ENCODE data around the gene ZBTB21. TPM values are rescaled to one million over a fixed set of nuclear protein-coding genes. Genes with fewer than 3 reads are reported as not detected.

Gene ZBTB21
- total and polyA plus RNA-seq, 12 donors: 6.8 to 39.1 (median 12.4) TPM

DNA sequence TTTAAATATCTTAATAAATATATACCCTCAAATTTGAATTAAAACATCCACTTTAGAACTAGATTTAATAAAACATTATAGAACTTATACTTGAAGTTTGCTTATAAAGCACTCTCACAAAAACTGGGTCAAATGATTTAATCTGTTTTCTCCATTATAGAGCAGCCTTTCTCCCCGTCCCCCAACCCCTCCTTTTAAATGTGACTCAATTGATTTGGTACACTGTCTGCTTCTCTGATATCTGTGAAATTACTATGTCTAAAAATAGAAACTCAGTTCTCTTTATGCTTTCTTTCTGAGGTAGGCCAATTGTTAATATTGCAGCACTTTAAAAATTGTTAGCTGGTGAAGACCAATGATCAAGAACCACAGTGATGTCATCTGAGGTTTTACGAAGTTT, 6.9 kb upstream of the ZBTB21 start:
- TF ChIP-seq POLR2A (IDR thresholded peaks at IDR 0.05) (no peak), CTCF (IDR thresholded peaks at IDR 0.05) (no peak)
- Histone ChIP-seq H3K36me3 (replicated peaks in 1 of 2) (no peaks in the 10 kb centered on the region), H3K27me3 (no peaks in the 10 kb centered on the region), H3K4me3 (no peak overlapping the region), H3K27ac (peak overlapping the region; percentile 27 to 86 (median 52)), H3K4me1 (replicated peaks in 1 of 2) (peaks cover 11 to 18% of the 10 kb centered on the region in 2 donors), H3K9me3 (replicated peaks in 1 of 3) (no peaks in the 10 kb centered on the region)
- DNase-seq: peak in 1 of 7 donors; percentile 62
- 51 to 65% (median 58%) methylated on average over 2 of the region's 2 CpGs for WGBS, 4 donors
- intact Hi-C loops (cut with DNase I): no loop called here

DNA sequence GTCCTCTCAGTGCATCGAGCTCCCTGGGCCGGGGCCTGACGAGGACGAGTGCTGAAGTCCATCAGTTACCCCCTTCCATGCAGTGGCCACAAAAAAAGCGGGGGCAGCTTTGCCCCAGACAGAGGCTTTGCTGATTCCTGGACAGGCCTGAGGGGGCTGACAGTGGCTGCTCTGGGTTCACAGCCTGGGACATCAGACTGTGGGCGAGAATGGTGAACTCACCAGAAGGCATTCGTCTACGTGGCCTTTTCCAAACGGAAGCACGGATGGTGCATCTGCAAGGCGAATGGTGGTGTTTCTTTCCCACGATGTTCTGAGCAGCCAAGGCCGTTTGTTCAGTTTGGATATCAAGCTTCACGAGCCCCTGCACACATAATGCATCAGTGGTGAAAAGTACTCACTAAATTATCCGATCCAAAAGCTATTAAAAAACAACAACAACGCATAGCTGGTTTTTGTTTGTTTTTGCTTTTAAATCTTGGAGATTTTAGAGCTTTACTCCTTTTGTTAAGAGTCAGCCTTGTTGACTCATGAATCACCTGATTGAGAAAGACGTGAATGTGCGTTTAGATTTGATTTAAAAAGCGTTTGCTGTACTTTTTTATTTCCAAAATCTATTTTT, 6.3 kb upstream of the ZBTB21 start:
- no peaks in the 10 kb centered on the region for H3K27me3 ChIP-seq
- peak overlapping the region; percentile 44 to 86 (median 79) for H3K27ac ChIP-seq
- no peak for TF ChIP-seq POLR2A (IDR thresholded peaks at IDR 0.05)
- no peak for TF ChIP-seq CTCF (IDR thresholded peaks at IDR 0.05)
- peaks cover 11 to 18% of the 10 kb centered on the region in 2 donors for H3K4me1 ChIP-seq (replicated peaks in 1 of 2)
- WGBS, 4 donors: 54 to 71% (median 62%) methylated on average over 13 to 19 of the region's 19 CpGs
- H3K9me3 ChIP-seq (replicated peaks in 1 of 3): no peaks in the 10 kb centered on the region
- no peak overlapping the region for H3K4me3 ChIP-seq
- DNase-seq: peak in 3 of 7 donors; percentile 49 to 53 (median 52)
- intact Hi-C loops (cut with DNase I): no loop called here
- H3K36me3 ChIP-seq (replicated peaks in 1 of 2): no peaks in the 10 kb centered on the region

GRCh38 chr21:42013931-42014330, 3.8 kb upstream of the ZBTB21 start:
- Histone ChIP-seq H3K36me3 (replicated peaks in 1 of 2) (no peaks in the 10 kb centered on the region), H3K4me3 (no peak overlapping the region), H3K27me3 (no peaks in the 10 kb centered on the region), H3K9me3 (replicated peaks in 1 of 3) (no peaks in the 10 kb centered on the region), H3K4me1 (replicated peaks in 1 of 2) (peaks cover 11 to 18% of the 10 kb centered on the region in 2 donors), H3K27ac (peak overlapping the region in 1 of 5 donors; percentile 42)
- 86 to 99% (median 90%) methylated on average over 7 of the region's 7 CpGs for WGBS, 4 donors
- TF ChIP-seq POLR2A (IDR thresholded peaks at IDR 0.05) (no peak), CTCF (IDR thresholded peaks at IDR 0.05) (no peak)
- intact Hi-C loops (cut with DNase I): loop anchor here in 1 of 2 donors (5.0 kb wide), 1 partner anchor 93 kb away; no protein-coding TSS in a partner anchor
- no peak for DNase-seq

DNA sequence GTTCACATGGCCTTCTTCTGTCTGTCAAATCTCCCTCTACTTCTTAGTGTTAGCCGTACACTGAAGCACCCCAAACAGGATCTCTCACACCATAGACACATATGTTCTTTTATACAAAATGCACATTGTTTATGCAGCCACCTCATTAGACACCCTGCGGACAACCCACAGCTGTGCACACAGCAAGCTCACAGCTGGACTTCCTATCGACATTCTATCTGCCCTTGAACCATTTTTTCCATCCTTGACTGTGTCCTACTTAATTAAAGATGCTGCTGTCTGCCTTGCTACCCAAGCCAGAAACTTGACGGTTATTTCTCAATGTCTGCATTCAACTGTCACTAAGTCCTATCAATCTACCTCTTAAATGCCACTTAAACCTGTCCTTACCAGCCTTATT, 3.2 kb upstream of the ZBTB21 start:
- H3K36me3 ChIP-seq (replicated peaks in 1 of 2): no peaks in the 10 kb centered on the region
- no peak for DNase-seq
- TF ChIP-seq CTCF (IDR thresholded peaks at IDR 0.05): no peak
- TF ChIP-seq POLR2A (IDR thresholded peaks at IDR 0.05): no peak
- 59 to 66% (median 60%) methylated on average over 4 of the region's 4 CpGs for WGBS, 4 donors
- peaks cover 11 to 24% of the 10 kb centered on the region in 2 donors for H3K4me1 ChIP-seq (replicated peaks in 1 of 2)
- H3K27me3 ChIP-seq: no peaks in the 10 kb centered on the region
- no peaks in the 10 kb centered on the region for H3K9me3 ChIP-seq (replicated peaks in 1 of 3)
- H3K4me3 ChIP-seq: no peak overlapping the region
- H3K27ac ChIP-seq: peak overlapping the region in 2 of 5 donors; percentile 23 to 42
- intact Hi-C loops (cut with DNase I): loop anchor here in 1 of 2 donors (5.0 kb wide), 1 partner anchor 94 kb away; no protein-coding TSS in a partner anchor

All from adrenal gland (tissue), 12 donors.